D721Med (cell line): ENCODE measurements around the gene SFXN5.

Experiments
- DNase-seq: peaks from one replicate; pipeline ENCODE4 v3.0.0; 2011; ENCODE audit warnings: low spot score; ENCODE audit not compliant: insufficient read length
- FAIRE-seq: peaks from 2 replicates; lab custom pipeline; 2011; peaks lifted over from hg19 to GRCh38; lab: Jason Lieb, UNC
- TF ChIP-seq, protein P1 (sequence below): IDR thresholded peaks from 2 replicates; pipeline ENCODE4 v1.5.1; 2012; ENCODE audit warnings: mild to moderate bottlenecking, control low read depth; ENCODE audit not compliant: insufficient read depth; ENCODE audit errors: missing control alignments

Gene SFXN5

DNA sequence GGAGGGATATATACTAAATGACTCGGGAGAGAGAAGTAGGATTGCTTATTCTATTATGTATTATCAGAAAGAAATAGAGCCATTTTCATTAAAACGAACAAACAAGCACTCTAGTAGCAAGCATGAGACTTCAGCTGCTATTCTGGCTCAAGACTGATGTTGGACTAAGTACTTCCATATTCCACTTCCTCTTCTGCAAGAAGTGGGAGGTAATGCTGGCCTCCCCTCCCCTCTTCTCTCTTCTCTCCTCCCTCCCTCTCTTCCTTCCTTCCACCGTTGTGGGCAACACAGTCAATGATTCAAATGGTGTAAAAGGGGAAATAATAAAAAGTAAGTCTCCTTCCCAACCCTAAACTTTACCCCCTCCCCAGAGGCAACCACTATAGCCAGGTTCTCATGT lies 91.6 kb downstream of the SFXN5 start:
- TF ChIP-seq, protein P1, sequence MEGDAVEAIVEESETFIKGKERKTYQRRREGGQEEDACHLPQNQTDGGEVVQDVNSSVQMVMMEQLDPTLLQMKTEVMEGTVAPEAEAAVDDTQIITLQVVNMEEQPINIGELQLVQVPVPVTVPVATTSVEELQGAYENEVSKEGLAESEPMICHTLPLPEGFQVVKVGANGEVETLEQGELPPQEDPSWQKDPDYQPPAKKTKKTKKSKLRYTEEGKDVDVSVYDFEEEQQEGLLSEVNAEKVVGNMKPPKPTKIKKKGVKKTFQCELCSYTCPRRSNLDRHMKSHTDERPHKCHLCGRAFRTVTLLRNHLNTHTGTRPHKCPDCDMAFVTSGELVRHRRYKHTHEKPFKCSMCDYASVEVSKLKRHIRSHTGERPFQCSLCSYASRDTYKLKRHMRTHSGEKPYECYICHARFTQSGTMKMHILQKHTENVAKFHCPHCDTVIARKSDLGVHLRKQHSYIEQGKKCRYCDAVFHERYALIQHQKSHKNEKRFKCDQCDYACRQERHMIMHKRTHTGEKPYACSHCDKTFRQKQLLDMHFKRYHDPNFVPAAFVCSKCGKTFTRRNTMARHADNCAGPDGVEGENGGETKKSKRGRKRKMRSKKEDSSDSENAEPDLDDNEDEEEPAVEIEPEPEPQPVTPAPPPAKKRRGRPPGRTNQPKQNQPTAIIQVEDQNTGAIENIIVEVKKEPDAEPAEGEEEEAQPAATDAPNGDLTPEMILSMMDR, result no peak
- FAIRE-seq (no peak), DNase-seq (no peak)

DNA sequence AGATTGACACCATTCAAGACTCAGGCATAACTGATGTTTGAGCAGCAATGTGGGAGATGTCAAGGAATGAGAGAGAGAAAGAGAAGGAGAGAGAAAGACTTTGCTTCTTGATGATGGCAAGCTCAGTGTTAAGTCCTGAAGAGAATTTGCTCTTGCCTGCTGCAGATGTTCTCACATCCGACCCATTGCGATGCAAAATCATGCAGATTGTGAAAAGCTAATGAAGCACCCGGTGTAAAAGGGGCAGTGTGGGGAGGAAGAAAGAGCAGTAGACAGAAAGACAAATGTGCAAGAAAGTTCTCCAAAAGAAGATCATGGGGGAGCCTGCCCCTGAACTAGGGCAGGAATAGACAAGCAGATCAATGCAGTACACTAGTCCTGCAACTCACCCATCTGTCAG lies 96.5 kb downstream of the SFXN5 start:
- DNase-seq (no peak), FAIRE-seq (no peak)
- TF ChIP-seq, protein P1, result no peak

DNA sequence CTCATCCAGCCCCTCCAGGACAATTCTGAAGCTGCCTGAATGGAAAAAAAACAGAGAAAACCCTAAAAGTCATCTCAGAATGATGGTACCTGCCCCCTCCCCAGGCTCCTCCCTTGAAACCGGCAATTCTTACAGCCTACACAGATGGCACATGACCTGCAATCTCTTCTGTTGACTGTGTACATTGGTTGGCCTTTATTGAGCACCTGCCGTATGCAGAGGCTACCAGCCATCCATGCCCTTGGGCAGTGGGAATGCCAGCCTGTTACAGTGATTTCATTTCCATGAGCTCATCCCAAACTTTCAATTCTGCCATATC lies 97.1 kb downstream of the SFXN5 start:
- no peak for FAIRE-seq
- TF ChIP-seq, protein P1, result no peak
- no peak for DNase-seq

DNA sequence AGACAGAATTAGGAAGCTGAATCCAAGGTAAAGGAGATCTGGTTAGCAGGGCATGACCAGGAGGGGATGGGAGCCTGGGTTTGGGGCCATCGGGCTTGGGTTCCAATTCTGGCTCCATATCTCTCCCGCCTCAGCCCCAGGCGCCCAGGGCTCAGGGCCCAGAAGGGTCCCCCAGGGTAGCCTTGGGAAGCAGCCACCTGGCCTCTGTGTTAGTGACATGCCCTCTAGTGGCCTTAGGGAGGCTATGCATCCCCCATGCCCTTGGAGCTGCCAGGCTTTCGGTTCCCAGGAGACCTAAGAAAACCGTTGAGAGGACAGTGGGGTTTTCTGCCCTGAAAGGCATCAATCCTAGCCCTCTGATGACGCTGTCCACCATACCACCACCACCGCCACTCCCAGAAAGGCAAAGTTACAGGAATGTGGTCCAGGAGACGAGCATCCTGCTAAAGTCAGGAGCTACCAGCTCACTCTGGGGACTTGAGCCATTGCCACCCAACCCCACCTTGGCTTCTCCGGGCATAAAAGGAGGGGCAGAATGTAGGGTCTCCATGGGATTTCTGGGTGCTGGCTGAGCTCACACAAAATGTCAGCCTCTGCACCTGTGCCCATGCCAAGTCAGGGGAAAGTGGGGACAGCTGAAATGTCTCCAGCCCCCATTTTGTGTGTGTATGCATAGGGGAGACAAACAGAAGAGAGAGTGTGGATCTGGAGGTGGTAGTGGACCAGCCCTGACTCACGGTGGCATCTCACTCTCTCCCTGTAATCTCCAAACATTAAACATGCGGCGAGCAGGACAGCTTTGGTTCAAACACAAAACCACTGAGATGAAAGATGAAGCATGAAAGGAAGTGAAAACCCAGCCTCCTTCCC lies 97.7 kb downstream of the SFXN5 start:
- DNase-seq, result peak; percentile 86
- TF ChIP-seq, protein P1, result peak; percentile 87
- FAIRE-seq, result no peak

DNA sequence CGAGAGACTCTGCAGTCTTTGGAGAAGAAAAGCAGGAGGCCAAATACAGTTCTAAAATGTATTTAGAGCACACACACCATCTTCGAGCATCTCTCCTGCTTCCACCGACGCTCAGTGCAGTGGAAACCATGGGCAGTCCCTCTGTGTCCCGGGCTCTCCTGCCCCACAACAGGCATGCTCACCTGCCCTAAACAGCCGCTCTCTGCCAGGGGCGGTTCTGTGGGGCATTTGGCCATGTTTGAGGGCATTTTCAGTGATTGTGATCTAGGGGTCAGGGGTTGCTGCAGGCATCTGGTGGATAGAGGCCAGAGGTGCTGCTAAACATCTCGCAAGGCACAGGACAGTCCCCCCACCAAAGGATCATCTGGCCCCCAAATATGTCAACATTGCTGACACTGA lies 98.4 kb downstream of the SFXN5 start:
- DNase-seq (no peak), FAIRE-seq (no peak)
- TF ChIP-seq, protein P1, result no peak

DNA sequence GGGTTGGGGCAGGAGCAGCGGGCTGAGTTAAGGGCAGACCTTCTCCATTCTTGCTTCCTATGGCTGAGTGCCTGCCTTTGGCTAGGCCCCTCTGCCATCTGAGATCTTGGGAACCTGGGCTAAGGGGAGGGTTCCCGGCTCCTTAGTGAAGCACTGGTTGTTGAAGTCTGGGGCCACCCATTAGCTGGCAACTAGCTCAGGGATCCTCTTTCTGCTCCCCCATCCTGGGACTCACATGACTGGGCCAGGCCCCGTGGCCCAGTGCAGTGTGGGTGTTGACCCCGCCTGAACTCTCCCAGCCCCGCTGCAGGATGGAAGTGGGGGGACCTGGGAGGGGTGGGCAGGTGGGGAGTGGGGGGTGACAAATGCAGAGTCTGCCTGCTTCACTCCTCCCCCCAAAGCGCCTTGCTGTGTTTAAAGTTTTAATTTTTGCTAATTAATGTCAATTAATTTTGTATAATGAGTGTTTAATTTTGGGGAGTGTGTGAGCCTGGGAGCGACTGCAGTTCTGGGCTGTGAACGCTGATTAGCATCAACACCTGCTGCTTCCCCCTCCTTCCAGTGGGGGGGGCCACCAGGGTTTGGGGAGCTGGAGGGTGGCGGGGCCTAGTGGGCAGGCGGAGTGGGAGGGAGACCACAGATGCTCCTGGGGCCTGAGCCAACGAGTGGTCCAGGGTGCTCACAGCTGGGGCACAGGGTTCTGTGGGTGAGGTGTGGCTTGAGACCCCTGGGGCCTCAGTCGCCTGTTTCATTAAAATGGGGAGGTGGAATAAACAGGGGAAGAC lies 99.0 kb downstream of the SFXN5 start:
- FAIRE-seq, result no peak
- no peak for DNase-seq
- TF ChIP-seq, protein P1, result no peak
